GM21447 (cell line): ENCODE results near the gene PLPP1.

Experiments
- ATAC-seq: cut with Tn5 transposase; IDR thresholded peaks from one replicate; pipeline ENCODE4 v1.9.1; 2021; ENCODE audit not compliant: unreplicated experiment

PLPP1 gene

DNA sequence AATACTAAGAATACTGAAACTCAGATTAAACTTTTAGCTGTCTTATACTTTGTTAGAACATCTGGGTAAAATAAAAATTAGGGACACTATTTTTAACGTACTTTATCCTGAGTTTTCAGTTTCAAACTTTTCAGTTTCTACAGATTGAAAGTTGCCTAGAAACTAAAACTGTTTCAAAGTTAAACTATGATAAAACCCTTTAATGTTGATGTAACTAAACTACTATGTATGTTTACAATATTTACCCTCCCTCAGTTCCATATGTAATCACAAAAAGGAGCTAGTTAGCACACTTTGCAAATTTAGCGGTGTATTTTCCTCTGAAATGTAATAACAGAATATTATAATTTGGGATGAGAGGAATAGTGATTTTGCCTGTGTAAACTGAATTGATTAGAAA, 121.1 kb downstream of the PLPP1 start:
- ATAC-seq: no peak

DNA sequence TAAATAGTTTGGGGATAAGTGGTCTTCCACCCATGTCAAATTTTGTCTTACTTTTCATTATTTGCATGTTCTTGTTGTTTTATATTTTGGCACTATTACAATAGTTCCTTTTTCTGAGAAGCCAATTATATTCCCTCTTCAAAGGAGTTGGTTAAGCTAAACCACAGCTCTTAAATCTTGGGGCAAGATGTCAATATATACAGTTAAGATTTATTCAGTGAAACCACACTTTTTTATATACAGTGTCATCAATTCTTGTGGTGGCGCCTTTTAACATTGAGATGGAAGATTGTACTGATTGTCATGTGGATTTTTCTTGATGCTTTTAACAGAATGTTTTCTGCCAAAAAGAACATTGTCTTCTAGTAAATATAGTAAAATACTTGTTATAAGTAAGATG, 122.9 kb downstream of the PLPP1 start:
- ATAC-seq: no peak

DNA sequence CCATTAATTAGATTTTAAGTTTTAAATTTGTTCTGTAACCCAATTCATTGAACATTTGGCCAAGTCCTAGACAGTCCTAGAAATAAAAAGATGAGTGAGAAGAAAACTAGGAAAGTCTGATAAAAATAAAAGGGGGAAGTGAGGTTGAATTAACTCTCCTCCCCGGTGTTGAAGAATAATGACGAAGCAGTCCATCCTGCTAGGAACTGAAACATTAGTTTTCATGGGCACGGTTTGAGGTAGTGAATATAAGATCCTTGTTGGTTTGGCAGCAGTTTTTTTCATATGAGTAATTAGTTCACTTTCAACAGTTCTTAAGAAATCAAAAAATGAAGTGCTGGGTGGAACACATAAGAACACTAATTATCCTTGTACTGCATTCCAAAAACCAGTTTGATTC, 123.9 kb downstream of the PLPP1 start:
- no peak for ATAC-seq

DNA sequence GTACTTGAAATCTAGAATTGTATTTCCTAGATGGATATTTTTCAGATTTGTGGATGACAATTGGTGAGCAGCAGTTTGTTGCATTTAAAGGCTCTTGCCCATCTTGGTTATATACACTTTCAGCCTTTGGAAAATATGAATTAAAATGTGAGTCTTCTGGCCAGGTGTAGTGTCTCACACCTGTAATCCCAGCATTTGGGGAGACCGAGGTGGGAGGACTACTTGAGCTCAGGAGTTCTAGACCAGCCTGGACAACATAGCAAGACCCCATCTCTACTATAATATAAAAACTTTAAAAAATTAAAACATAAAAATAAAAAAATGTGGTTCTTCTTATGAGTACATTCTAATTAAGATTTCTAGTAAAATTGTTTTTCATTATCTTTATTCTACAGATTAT, 125.0 kb downstream of the PLPP1 start:
- no peak for ATAC-seq

DNA sequence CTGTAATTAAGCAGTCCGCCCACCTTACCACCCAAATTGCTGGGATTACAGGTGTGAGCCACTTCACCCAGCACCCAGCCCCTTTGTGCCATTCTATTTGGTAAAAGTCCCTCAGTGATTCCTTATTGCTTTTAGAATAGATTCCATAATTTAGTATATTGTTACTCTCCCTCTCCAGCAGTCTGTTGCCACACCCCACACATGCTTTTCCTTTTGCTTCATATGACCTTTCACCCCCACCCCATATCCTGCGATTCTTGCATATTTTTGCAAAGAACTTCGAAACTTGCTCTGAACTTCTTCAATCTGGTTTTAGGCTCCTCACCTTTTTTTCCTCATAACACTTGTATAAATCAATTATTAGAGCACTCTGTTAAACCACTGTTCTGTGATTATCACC, 126.8 kb downstream of the PLPP1 start:
- ATAC-seq: no peak

DNA sequence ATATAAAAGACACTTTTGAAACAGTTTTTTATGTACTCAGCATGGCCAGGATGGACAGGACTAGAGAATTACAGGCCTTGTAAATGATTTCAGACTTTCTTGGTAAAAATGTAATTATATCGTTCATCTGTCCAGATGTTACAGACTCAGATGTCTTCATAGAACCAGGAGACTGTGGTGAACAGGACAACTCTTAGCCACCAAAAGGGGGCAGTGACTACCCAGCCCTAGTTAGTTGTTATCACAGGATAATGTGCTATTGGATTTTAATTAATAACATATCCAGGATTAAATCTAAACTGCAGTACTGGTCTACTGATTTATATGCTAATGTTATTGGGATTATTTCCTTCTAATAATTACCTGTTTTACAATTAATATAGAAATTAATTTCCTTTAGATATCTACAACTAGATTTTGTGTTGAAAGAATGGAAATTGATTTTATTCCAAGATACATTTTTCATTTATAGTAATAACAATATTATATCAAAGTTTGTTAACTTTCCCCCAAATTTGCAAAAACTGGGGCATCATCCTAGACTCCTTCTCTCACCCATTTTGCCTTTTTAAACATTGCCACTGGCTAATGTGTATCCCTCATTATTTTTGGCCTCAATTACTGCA, 127.6 kb downstream of the PLPP1 start:
- no peak for ATAC-seq

DNA sequence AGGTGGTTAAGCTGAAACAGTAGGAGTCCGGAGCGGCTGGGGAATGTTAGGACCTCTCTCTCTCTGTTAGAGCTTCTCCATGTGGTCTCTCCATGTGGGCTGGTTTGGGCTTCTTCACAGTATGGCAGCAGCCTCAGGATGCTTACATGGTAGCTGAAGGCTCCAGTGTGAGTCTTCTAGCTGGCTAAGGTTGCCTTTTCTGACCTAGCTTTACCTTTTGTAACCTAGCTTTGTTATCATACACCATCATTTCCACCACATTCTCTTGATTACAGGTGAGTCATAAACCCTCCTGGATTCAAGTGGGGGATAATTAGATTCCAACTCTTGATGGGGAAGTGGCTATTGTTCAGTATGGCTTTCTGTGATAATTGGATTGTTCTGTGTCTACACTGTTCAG, 128.5 kb downstream of the PLPP1 start:
- no peak for ATAC-seq

DNA sequence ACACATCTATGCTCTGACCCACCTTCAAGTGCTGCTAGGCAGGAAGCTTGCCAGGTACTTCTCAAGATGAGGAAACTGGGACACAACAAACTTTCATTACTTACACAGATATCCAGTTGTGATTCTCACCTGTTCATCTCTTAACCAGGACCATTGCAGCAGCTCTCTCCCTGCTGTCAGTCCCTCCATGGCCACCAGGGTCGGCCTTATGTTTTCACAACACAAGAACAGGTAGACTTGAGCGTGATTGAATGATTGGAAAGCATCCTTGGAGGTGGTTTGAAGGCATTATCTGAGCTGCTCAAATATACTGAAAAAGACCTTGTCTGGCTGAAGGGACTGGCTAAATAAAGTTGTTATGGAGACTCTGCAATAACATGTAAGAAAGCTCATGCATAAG, 132.6 kb downstream of the PLPP1 start:
- ATAC-seq: no peak

DNA sequence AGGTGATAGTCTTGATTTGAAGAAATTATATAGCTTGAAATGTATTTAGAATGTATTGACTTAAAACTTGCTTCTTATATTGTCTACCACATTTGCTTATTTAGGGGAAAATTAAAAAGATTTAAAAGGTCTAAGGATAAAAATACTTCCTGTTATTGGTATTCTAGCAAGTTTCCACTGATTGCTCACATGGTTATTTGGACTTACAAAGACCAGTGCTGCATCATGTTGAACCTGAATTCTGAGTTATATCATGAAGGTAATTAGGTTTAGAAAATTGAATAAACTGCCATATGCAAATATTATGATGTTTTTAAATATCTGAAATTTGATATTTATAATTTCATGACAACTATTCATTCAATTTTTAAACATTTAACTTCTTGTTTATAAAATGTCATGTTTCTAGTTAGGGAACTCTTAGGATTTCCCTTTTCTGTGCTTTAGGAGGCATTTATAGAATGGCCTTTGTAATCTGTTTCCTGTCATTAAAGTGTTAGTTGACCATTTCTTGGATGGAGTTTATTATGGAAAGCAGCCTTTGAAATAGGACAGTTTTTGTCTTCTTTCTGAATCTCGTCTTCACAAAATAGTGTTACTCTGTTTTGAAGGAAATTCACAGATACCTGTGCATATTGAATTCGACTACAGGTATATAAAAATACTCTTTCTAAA, 141.1 kb downstream of the PLPP1 start:
- ATAC-seq: no peak

DNA sequence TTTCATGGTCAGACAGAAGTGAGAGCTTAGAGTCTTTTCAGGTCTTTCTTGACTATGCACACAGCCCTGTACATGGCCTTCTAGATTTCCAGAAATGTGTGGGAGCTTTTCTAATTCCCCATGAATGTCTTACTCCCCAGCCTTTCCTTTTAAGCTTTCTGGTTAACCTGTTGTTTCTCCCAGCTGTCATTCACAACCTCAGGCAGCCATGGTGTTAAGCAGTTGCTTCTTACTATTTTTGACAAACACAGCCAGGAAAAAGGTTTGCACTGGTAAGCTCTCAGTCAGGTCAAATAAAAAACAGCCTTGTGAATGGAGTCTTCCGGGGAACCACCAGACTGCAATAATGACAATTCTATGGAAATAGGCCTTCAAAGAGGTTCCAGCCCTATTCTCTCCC, 142.1 kb downstream of the PLPP1 start:
- ATAC-seq: no peak

DNA sequence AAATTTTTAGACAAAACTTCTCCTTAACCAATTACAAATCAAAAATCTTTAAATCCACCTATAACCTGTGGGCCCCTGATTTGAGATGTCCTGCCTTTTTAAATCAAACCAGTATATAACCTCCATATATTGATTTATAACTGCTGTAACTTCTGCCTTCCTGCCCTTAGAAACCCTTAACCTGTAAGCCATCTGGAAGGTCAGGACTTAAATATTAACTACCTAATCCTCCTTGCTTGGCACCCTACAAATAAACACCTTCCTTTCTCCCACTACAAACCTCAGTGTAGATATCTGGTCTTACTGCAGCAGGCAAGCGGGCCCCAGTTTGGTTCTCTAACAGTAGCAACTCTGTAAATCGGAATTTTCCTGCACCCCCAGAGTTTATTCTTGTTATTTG, 143.1 kb downstream of the PLPP1 start:
- ATAC-seq: no peak

DNA sequence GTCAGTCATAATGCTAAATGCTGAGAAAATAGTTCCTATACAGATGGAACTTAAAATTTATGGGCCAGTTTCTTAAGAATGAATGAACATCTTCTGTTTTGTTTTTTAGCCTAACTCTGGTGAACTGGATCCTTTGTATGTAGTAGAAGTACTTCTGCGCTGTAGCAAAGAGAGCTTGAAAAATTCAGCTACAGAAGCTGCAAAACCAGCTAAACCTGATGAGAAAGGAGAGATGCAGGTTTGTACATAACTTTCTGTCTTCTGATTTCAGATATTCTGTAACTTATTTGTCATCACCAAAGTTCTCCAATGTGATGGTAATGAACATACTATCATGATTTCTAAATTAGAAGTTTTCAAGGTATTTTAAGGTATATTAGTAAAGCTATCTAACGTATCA, 146.9 kb downstream of the PLPP1 start:
- ATAC-seq: no peak

DNA sequence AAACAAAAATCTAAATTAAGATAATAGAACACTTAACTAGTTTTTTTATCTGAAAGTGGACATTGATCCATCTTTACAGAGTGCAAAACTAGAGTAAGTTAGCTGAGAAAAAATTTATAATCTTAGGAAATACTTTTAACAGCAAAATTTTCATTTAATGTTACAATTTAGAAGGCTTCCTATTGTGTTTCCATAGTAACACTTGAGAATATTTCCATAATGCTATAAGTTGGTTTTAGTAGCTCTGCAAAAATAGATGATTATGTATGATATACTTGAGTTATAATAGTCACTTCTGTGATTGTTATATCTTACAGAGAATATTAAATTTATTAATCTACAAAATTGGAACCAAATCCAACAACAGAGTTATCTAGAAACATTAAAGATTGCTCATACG, 148.4 kb downstream of the PLPP1 start:
- ATAC-seq: no peak

DNA sequence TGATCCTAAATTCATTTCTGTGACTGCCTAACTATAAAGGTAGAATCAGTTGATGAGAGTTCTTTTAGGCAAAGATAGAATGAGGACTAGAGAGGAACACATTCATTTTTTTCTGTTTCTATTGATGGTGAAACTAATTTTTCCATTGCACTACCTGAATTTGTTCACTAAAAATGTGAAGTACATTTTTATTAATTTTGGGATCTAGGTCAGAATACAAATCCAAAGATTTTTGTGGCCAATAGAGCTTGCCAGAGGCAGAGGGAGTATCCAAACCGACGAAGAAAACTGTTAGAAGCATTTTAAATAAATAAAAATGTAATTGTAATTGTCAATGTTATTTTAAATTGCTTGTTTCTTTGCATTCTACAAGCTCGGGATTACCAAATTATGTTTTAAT, 148.9 kb downstream of the PLPP1 start:
- ATAC-seq: no peak

DNA sequence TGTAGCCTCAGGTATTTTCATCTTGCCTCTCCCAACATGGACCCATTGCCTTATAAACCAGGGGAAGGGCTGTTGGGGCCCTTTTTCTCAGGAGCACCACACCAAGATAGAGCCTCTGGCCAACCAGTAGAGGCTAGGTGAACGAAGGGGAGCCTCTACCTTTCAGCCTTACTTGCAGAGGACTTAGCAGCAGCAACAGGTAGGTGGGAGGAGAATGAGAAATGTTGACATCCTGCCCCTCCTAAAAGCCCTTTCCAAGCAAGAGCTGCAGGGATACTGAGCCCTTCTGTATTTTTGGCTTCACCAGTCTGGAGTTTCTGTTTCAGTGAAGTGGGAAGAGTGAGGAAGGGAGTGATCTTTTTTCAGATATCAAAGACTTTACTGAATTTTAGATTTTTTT, 149.5 kb downstream of the PLPP1 start:
- ATAC-seq: no peak

DNA sequence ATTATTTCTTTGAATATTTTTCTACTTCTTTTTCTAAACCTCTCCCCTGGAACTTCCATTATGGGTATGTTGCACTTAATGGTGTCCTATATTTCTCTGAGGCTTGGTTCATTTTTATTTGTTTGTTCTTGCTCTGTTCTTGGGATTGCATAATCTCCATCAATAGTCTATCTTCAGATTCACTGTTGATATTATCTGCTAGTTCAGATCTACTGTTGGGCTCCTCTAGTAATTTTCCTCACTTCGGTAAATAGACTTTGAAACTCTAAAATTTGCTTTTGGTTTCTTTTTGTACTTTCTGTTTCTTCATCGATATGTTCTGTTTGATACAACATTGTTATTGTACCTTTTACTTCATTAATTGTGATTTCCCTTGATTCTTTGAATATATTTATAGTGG, 150.7 kb downstream of the PLPP1 start:
- ATAC-seq: no peak

DNA sequence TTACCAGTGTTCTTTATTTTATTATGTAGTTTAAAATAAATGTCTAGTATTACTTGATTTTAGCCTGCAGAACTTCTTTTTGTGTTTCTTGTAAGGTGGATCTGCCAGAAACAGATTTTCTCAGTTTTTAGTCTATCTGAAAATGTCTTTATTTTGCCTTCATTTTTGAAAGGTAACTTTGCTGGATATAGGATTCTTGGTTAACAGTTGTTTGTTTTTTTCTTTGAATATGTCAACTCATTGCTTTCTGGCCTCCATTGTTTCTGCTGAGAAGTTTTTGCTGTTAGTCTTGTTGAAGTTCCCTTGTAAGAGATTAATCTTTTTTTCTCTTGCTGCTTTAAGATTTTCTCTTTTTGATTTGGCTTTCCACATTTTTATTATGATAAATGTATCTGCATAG, 151.5 kb downstream of the PLPP1 start:
- ATAC-seq: no peak

DNA sequence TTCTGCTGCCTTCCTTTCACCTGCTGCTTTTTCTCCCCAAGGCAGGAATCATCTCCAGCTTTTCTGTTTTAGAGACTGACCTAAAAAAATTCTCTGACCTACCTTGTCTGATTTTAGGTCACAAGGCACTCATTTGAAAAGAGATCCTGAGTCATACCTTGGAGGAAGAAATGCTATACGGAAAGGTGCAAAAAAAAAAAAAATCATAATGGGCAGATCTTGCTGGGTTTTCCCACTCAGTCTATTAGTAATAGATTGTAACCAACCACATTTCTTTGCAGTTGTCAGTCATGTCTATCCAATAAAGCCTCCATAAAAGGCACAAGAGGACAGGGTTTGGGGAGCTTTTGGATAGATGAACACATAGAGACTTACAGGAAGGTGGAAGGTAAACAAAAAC, 157.0 kb downstream of the PLPP1 start:
- no peak for ATAC-seq
